ENCODE data around the gene IFT122. TPM values are rescaled to one million over a fixed set of nuclear protein-coding genes. Genes with fewer than 3 reads are reported as not detected.

Gene IFT122
- total and polyA plus RNA-seq, 12 donors, result 9.7 to 29.1 (median 16.8) TPM

- 48 to 50% methylated on average over 8 of the region's 8 CpGs for WGBS, 2 donors
- intact Hi-C loops (cut with DNase I), result loop anchor here in 2 of 10 donors (5.0 to 10.0 kb wide), 2 partner anchors 37 to 425 kb away; partner anchors contain the start of gene MBD4 (in 1 of the 2)
- peak in 7 of 8 donors; percentile 5 to 26 (median 17) for ATAC-seq
These were observed 40.1 kb upstream of the IFT122 start for GRCh38 chr3:129399895-129400357.

GRCh38 chr3:129402210-129402609, 37.8 kb upstream of the IFT122 start:
- DNase-seq (no peak), ATAC-seq (no peak)
- Histone ChIP-seq H3K36me3 (peaks cover 0 to 5% (median 0%) of the 10 kb centered on the region in 9 donors), H3K9me3 (no peaks in the 10 kb centered on the region), H3K4me3 (no peak overlapping the region), H3K27me3 (no peaks in the 10 kb centered on the region), H3K4me1 (peaks cover 0 to 23% (median 13%) of the 10 kb centered on the region in 9 donors), H3K27ac (no peak overlapping the region)
- TF ChIP-seq CTCF (IDR thresholded peaks at IDR 0.05), result no peak
- intact Hi-C loops (cut with DNase I), result no loop called here
- WGBS, 2 donors, result 83 to 86% methylated on average over 7 of the region's 7 CpGs

More at GRCh38 chr3:129399895-129400357, 40.1 kb upstream of the IFT122 start:
- peaks cover 0 to 42% (median 14%) of the 10 kb centered on the region in 9 donors for H3K4me1 ChIP-seq
- TF ChIP-seq CTCF (IDR thresholded peaks at IDR 0.05), result no peak
- H3K27me3 ChIP-seq, result no peaks in the 10 kb centered on the region
- no peaks in the 10 kb centered on the region for H3K9me3 ChIP-seq
- H3K27ac ChIP-seq, result peak overlapping the region; percentile 82 to 95 (median 90)
- DNase-seq, result no peak
- peak overlapping the region in 9 of 10 donors; percentile 67 to 98 (median 86) for H3K4me3 ChIP-seq
- peaks cover 0 to 27% (median 0%) of the 10 kb centered on the region in 9 donors for H3K36me3 ChIP-seq

DNA sequence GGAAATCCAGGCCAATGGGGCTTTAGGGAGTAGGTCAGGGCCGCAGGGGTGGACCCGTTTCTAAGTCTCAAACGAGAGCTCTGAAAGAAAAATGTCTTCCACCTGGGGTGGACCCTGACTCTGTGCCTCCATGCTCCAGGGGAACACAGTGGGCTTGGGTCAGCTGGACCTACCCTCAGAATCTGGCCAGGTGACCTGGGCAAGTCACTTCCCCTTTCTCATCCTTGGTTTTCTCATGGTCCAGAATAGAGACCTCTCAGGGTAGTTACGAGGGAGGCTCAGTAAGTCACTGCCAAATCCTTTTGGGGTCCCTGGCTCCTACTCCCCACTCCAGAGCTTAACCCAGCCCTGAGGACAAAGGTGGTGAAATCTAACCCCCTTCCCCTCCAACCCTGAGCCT, 37.4 kb upstream of the IFT122 start:
- peaks cover 0 to 19% (median 10%) of the 10 kb centered on the region in 9 donors for H3K4me1 ChIP-seq
- no peak overlapping the region for H3K4me3 ChIP-seq
- H3K27me3 ChIP-seq, result no peaks in the 10 kb centered on the region
- intact Hi-C loops (cut with DNase I), result no loop called here
- H3K9me3 ChIP-seq, result no peaks in the 10 kb centered on the region
- H3K36me3 ChIP-seq, result peaks cover 0 to under 1% (median 0%) of the 10 kb centered on the region in 9 donors
- no peak for TF ChIP-seq CTCF (IDR thresholded peaks at IDR 0.05)
- WGBS, 2 donors, result 90 to 97% methylated on average over 4 of the region's 4 CpGs
- no peak overlapping the region for H3K27ac ChIP-seq
- ATAC-seq, result no peak
- DNase-seq, result no peak

- Histone ChIP-seq H3K4me1 (peaks cover 0 to 10% (median 2%) of the 10 kb centered on the region in 9 donors), H3K9me3 (no peaks in the 10 kb centered on the region), H3K4me3 (no peak overlapping the region), H3K27me3 (no peaks in the 10 kb centered on the region), H3K27ac (no peak overlapping the region), H3K36me3 (no peaks in the 10 kb centered on the region)
- ATAC-seq (no peak), DNase-seq (no peak)
- WGBS, 2 donors, result 83 to 84% methylated on average over 7 of the region's 7 CpGs
- TF ChIP-seq CTCF (IDR thresholded peaks at IDR 0.05), result no peak
- intact Hi-C loops (cut with DNase I), result no loop called here
These were observed 36.6 kb upstream of the IFT122 start for GRCh38 chr3:129403450-129403849.

Measured in heart right ventricle (tissue), 16 donors.